ENCODE measurements around the gene UCK1.
A peak's percentile ranks its signal among the peaks of the same experiment; 100 is the strongest.

The UCK1 gene

GRCh38 chr9:131525643-131526565 is 5.2 kb downstream of the UCK1 start:
- TF ChIP-seq CTCF (IDR thresholded peaks at IDR 0.05), result no peak
- H3K4me1 Mint-ChIP-seq, result peaks cover 13% of the 10 kb centered on the region
- no peak overlapping the region for H3K27ac Mint-ChIP-seq
- no peaks in the 10 kb centered on the region for H3K9me3 Mint-ChIP-seq
- no peak overlapping the region for H3K4me3 Mint-ChIP-seq
- no peaks in the 10 kb centered on the region for H3K27me3 Mint-ChIP-seq (ENCODE audit: low read depth, poor library complexity)
- DNase-seq, result no peak
- H3K36me3 Mint-ChIP-seq (ENCODE audit: low read depth), result peaks cover 35% of the 10 kb centered on the region

- no peak for DNase-seq
- H3K9me3 Mint-ChIP-seq, result no peaks in the 10 kb centered on the region
- H3K4me1 Mint-ChIP-seq, result peaks cover 4% of the 10 kb centered on the region
- peak overlapping the region; percentile 93 for H3K27ac Mint-ChIP-seq
- H3K4me3 Mint-ChIP-seq, result no peak overlapping the region
- TF ChIP-seq CTCF (IDR thresholded peaks at IDR 0.05), result no peak
- H3K36me3 Mint-ChIP-seq (ENCODE audit: low read depth), result peaks cover 40% of the 10 kb centered on the region
- H3K27me3 Mint-ChIP-seq (ENCODE audit: low read depth, poor library complexity), result no peaks in the 10 kb centered on the region
Observed at GRCh38 chr9:131524665-131525315, 6.3 kb downstream of the UCK1 start.

- Mint-ChIP-seq H3K4me3 (no peak overlapping the region), H3K27me3 (ENCODE audit: low read depth, poor library complexity) (no peaks in the 10 kb centered on the region), H3K27ac (peak overlapping the region; percentile 93), H3K36me3 (ENCODE audit: low read depth) (peaks cover 40% of the 10 kb centered on the region), H3K4me1 (no peaks in the 10 kb centered on the region), H3K9me3 (no peaks in the 10 kb centered on the region)
- TF ChIP-seq CTCF (IDR thresholded peaks at IDR 0.05), result no peak
- DNase-seq, result no peak
Observed at GRCh38 chr9:131523451-131524435, 7.3 kb downstream of the UCK1 start.

GRCh38 chr9:131523086-131523388 is 8.0 kb downstream of the UCK1 start:
- no peak for TF ChIP-seq CTCF (IDR thresholded peaks at IDR 0.05)
- Mint-ChIP-seq H3K36me3 (ENCODE audit: low read depth) (peaks cover 39% of the 10 kb centered on the region), H3K9me3 (no peaks in the 10 kb centered on the region), H3K27me3 (ENCODE audit: low read depth, poor library complexity) (no peaks in the 10 kb centered on the region), H3K4me3 (no peak overlapping the region), H3K27ac (peak overlapping the region; percentile 85), H3K4me1 (no peaks in the 10 kb centered on the region)
- no peak for DNase-seq

GRCh38 chr9:131522257-131523085 is 8.6 kb downstream of the UCK1 start:
- TF ChIP-seq CTCF (IDR thresholded peaks at IDR 0.05), result no peak
- Mint-ChIP-seq H3K4me1 (no peaks in the 10 kb centered on the region), H3K4me3 (no peak overlapping the region), H3K9me3 (no peaks in the 10 kb centered on the region), H3K27me3 (ENCODE audit: low read depth, poor library complexity) (no peaks in the 10 kb centered on the region), H3K27ac (peak overlapping the region; percentile 85), H3K36me3 (ENCODE audit: low read depth) (peaks cover 43% of the 10 kb centered on the region)
- no peak for DNase-seq

Data from nephron progenitor cell (in vitro differentiated cells).